ENCODE results near the gene ORC6.

DNA sequence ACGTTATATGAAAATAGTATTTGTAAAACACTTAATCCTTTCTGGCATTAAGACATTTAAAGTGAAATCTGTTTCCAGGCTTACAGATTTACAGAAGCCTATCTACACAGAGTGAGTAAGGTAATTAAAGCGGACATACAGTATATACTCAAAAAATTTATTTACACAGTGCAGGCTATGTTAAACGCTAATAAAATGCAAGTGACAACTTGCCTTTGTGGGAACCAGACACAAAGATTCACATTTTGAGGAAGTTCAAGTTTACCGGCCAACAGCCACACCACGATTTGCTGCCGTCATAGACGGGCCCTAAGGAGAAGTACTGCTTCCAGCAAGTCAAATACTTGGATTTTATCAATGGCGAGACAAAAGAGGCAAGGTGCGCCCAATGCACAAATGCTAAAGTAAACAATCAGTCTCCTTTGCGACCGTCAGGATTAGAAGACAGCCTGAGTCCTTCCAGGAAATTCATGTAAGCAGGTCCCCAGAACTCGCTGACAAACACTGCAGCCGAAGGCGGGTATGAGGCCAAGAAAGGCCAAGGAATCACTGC, 1.3 kb upstream of the ORC6 start:
- TF ChIP-seq, protein P1, sequence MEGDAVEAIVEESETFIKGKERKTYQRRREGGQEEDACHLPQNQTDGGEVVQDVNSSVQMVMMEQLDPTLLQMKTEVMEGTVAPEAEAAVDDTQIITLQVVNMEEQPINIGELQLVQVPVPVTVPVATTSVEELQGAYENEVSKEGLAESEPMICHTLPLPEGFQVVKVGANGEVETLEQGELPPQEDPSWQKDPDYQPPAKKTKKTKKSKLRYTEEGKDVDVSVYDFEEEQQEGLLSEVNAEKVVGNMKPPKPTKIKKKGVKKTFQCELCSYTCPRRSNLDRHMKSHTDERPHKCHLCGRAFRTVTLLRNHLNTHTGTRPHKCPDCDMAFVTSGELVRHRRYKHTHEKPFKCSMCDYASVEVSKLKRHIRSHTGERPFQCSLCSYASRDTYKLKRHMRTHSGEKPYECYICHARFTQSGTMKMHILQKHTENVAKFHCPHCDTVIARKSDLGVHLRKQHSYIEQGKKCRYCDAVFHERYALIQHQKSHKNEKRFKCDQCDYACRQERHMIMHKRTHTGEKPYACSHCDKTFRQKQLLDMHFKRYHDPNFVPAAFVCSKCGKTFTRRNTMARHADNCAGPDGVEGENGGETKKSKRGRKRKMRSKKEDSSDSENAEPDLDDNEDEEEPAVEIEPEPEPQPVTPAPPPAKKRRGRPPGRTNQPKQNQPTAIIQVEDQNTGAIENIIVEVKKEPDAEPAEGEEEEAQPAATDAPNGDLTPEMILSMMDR (IDR thresholded peaks at IDR 0.05): no peak
- no peak for TF ChIP-seq EZH2 (IDR thresholded peaks at IDR 0.05)
- no peak for TF ChIP-seq EZH2phosphoT487 (IDR thresholded peaks at IDR 0.05)

All from neural progenitor cell (in vitro differentiated cells).